NCI-H82 (cell line): ENCODE results near the gene PARG.
"Not testable (repeated sequence)": the region's sequence is repeated elsewhere in the genome, so short reads cannot be mapped to it uniquely, and the experiment has no call there.

Experiments used
- DNase-seq: peaks from one replicate; lab custom pipeline; 2025; lab: John Stamatoyannopoulos, UW

Gene PARG

DNA sequence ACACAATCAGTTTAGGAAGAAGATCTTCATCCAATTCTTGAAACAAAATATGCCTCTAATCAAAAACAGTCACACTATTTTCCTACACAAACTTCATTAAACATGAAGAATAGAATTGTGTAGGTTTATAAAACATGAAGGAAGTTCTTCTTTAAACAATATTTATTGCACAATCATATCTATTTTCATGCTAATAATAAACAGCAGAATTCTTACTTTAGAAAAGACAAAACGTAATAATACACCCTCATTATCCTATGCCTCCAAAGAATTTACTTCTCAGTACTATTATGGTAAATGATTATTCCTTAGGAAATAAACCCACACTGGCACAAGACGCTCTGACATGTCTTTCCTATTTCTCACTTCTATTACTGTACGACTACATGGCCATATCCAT lies 41.4 kb downstream of the PARG start:
- not testable (repeated sequence) for DNase-seq

GRCh38 chr10:49899999-49900398 lies 41.8 kb downstream of the PARG start:
- not testable (repeated sequence) for DNase-seq

DNA sequence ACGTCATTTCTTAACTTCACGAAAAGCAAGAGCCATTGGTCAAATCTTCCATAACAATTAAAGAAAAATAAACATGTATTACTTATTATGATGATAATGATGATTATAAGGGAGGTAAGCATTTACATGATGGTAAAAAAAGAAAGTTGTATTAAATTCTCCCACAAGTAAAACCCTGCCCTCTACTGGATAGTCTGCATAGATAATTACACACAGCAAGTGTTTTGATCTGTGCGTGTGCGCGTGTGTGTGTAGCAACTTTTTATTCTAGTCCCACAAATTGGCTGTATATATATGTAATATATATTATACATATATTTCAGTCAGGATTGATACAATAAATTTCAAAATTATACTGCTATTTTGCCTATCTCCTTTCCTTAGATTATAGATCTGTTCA lies 51.8 kb downstream of the PARG start:
- DNase-seq, result not testable (repeated sequence)

DNA sequence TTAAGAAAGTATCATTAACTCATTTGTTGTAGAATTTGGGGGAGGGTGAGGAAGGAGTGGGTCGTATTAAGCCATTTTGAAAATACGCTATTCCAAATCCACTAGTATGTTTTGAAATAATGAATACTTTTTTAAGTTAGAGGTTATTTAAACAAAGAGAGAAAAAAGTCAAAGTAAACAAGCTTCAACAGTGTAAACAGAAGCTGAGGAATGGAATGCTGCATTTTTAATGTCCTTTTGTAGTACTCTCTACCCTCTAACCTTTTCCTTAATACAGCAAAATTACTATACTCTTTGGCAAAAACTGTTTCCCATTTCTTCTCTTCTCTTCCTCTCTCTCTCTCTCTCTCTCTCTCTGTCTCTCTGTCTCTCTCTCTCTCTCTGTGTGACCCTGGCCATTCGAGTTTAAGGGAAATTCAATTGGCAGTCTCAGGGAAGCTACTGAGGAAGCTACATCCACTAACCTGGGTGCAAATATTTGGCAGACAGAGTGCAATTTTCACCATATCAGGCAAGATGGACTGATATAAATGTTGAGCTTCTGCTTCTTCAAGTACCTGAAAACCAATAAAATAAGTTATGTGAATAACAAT lies 57.0 kb downstream of the PARG start:
- not testable (repeated sequence) for DNase-seq

- not testable (repeated sequence) for DNase-seq
These were observed 58.0 kb downstream of the PARG start for GRCh38 chr10:49883852-49884251.

DNA sequence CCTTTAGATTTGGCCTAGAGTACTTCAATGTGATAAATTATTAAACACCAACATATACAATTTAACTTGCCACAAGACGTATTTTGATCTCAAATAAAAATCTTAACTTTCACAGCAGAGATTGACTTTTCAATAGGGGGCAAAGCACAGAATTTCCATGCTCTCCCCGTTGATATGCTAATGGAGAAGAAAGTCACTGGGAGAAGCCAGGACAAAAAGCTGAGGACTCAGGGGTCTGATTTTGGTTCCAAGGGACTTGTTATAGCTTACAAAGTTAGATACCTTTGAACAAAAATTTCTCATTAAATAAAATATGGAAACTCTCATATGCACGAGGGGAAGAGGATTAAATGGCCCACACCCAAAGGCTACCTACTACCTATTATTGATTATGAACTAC lies 59.5 kb downstream of the PARG start:
- DNase-seq, result not testable (repeated sequence)

DNA sequence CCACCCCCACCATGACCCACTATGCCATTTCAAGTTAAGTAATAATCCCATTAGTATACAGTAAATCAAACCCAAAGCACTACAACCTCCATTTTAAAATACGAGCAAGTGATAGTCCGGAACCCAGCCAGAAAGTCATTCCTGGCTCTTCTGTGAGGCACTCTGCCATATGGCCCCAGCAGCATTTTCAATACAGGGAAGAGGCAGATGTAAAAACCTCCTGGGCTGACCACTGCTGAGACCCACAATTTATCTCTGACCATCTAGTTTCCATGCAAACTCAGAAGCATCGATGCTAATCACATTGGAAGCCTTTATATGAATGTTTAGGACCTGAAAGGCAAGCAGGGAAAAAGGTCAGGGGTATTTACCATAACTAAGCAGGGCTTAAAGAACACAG lies 69.1 kb downstream of the PARG start:
- not testable (repeated sequence) for DNase-seq

DNA sequence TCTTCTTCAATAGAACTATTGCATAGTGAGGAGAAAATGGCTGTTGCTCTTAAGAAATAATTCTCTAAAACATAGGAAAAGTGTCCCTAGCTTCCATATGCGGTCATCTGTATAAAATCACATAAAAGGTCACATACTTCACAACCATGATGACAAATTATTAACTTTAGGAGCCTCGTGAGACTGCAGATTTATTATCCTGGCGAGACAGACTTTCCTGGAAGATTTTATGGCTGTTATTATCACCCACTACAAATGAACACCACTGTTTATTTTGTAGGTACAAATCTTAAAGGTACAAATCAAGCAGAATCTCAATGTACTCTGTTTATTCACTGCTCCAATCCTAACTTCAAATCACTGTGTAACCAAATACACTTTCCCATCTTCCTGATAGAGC lies 70.4 kb downstream of the PARG start:
- not testable (repeated sequence) for DNase-seq

DNA sequence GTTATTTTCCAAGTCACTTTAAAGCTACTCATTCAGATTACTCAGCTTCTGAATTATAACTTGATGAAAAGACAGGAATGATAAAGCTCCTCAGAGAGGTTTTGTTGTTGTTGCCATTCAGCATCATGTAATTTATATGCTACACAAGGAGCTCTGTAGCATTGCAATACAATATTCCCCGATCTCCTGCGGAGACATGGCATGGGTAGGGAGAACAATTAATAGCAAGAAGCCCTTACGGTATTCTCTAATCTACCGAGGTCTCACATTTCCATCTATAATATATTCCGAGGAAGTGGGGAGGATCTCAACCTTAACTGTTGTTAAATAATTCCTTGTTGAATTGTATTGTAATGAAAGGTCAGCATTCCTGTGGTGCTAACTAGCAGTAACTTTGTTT lies 81.9 kb downstream of the PARG start:
- not testable (repeated sequence) for DNase-seq

- not testable (repeated sequence) for DNase-seq
These were observed 83.0 kb downstream of the PARG start for GRCh38 chr10:49858697-49859382.

- DNase-seq, result not testable (repeated sequence)
These were observed 92.3 kb downstream of the PARG start for GRCh38 chr10:49849520-49849919.

GRCh38 chr10:49844775-49845595 lies 96.8 kb downstream of the PARG start:
- DNase-seq, result no peak

DNA sequence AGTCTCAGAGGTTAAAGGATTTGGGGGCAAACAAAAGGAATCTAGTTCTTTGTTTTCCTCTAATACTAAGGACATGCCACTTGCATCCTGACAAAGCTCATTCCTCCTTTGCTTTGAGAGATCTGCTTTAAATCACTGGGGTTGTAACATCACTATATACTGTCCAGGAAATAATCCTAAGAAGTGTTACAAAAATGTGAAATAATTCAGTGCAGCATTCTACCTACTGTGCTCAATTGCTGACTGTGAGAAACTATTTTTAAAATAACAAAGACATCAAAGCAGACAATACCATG lies 99.5 kb downstream of the PARG start:
- DNase-seq, result not testable (repeated sequence)

DNA sequence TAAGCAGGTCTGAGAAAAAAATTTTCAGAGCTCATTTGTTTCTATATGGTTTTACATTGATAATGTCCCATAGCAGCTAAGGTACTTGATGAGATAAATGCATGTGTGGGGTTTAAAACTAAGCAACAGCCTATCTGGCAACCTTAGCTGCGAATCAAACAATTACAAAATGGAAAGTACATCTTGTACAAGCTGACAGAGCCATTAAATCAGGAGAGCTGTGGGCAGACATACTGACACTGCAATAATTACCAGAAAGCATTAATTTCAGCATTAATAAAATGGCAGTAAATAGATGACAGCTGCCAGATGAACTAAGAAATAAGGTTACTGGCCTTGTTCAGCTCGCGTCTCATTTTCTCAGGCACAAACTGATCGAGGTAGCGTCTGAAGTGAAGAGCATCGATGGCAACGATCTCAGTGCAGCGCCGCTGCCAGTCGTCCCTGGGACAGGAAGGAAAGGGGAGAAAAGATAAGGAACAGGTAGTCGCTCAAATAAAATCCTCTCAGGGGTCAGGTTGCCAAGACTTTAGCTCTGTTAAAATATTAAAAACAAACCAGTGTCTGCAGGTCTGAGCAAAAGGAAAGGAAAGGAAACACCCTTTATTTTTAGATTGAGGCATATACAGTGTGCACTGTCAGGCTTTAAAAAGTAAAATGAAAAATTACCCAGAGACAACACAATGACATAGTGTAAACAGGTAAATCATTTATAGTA lies 100.1 kb downstream of the PARG start:
- no peak for DNase-seq

GRCh38 chr10:49837685-49838084 lies 104.1 kb downstream of the PARG start:
- no peak for DNase-seq

GRCh38 chr10:49837051-49837478 lies 104.8 kb downstream of the PARG start:
- DNase-seq, result no peak

- no peak for DNase-seq
These were observed 106.9 kb downstream of the PARG start for GRCh38 chr10:49834976-49835375.

DNA sequence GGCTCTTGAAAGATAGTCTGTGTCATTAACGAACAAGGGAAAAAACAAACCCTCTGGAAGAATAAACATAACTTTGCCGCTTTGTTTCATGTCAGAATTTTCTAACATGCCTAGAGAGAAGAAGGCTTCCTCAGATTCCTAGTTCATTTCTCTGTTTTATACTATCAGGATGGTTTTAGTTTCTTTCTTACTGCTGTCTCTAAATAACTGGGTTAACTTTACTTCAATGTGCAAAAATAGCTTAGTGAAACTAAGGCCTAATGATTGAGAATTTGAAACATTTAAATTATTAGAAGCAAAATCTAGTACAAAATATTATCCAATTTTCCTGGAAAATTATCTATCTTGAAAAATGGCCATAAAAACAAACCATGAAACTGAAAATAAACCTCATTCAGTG lies 107.6 kb downstream of the PARG start:
- DNase-seq, result no peak

DNA sequence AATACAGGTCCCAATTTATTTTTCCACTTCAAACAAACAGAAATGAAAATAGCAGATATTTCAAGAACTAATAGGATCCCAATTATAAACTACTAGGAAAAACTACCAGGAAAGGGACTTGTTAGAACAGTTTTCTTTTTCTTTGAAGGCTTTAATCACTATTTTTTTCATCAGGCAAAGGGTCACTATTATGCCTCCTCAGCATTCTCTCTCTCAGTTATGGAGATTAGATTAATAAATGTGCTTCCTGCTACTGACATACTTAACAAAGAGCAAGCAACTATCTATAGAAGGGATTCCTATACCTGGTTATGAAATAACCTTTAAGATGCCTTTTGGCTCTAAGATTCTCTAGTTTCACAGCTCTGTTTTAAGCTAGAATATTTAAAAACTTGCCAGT lies 108.7 kb downstream of the PARG start:
- no peak for DNase-seq

DNA sequence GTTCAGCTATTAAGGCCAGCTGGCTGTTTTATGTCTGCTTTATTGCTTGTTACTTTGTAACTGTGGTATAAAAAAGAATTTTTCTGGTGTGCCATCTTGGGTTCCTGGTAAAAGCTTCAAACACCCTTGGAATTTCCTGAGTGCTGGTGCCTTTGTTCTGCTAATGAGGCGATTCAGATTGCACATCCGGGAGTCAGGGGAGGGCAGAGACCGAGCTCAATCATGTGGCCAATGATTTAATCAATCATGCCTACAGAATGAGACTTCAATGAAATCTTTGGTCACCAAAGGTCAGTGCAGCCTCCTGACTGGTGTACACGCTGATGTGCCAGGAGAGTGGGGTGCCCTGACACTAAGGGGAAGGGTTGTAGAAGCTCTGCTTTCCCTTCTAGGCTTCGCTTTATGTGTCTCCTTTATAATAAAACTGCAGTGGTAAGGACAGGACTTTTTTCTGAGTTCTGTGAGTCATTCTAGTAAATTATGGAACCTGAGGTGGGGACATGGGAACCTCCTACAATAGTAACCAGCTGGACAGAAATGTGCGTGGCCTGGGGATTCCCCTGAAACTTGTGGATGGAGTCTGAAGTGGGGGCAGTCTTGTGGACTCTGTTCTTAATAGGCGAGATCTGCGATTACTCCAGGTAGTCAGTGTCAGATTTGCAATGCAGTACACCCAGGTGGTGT lies 110.3 kb downstream of the PARG start:
- no peak for DNase-seq

DNA sequence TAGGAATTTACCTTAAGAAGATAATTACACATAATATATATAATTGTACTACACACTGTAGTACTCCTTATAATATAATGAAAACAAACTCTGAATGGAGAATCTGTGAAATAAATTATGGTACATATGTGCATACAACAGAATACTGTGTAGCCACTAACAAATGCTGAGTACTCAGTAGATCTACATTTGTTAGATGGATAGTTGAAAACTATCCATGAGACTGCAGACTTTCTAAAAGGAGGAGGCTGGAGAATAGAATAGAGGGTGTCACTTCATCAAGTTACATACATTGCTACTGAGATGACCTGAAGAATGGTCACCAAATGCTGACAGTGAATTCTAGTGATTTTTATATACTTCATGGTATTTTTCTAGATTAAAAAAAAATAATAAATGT lies 111.0 kb downstream of the PARG start:
- no peak for DNase-seq

DNA sequence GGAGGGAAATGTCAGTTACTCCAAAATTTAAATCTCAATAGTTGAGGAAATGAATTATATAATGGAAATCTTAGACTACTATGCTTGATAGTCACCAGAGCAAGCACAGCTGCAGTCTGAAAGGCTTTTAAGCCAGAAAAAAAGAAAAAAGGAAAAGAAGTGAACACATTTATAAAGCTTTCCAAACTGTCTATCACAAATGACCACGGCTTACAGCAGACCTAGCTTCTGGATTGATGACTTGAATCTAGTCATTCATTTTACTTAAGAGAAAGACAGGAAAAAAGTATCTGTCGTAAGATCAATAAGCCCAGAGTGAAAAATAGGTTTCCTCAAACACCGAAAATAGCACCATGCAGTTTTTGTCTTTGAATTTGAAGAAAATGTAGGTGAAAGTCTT lies 111.8 kb downstream of the PARG start:
- no peak for DNase-seq
